HG03039 (cell line): ENCODE data around the gene HELZ2.
"Not testable (repeated sequence)": the region's sequence is repeated elsewhere in the genome, so short reads cannot be mapped to it uniquely, and the experiment has no call there.

Source experiments
- ATAC-seq: cut with Tn5 transposase; IDR thresholded peaks from one replicate; pipeline ENCODE4 v1.9.1; 2021; ENCODE audit warnings: mild to moderate bottlenecking, moderate library complexity; ENCODE audit not compliant: unreplicated experiment

HELZ2 gene

DNA sequence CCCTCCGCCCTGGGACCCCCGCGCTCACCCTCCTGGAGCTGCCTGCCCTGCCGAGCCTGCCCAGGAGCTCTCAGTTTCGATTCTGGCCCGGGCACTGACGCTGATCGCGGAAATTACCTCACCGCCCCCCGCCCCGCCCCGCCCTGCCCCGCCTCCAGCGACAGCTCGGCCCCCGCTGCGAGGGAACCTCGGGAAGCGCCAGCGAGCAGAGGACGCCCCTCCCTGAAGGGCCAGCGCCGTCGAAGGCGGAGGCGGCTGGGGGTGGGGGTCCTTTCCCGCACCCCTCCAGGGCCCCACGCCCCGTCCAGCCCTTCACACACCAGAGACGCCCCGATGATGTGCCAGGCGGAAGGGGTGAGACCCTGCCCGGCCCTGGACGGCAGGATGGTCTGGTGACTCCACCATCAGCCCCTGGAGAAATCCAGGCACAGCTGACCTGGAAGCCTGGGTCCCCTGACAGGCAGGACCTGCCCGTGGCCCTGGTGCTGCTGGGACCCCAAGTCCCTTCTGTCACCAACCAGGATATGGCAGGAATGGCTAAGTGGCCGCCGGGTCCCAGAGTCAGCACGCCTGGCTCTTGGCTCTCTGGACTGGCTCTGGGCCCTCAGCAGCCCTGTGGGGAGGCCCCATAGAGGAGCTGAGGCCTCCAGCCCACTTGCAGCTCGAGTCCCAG, at the start of gene HELZ2:
HELZ2 (minus strand) TSS at position 84 of the 673 bp plus-strand sequence. CDS start 1,854 bp downstream, outside the sequence.
- no peak for ATAC-seq

DNA sequence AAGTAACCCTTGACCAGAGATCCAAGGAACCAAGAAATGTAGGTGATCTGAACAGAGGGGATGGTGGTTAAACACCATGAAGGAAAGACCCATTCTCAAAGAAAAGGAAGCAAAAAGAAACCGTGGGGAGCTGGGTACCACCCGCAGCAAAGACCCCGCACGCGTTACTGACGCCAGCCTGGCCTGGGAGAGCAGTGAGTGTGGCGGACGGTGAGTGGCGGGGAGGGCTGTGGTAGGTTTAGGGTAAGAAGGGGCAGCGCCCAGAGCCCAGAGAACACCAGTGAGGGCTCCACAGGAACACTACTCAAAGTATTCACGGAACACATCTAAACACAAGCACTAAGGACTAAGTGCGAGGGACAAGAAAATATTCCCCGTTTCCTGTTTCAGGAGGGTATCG, 48.7 kb upstream of the HELZ2 start:
- no peak for ATAC-seq

DNA sequence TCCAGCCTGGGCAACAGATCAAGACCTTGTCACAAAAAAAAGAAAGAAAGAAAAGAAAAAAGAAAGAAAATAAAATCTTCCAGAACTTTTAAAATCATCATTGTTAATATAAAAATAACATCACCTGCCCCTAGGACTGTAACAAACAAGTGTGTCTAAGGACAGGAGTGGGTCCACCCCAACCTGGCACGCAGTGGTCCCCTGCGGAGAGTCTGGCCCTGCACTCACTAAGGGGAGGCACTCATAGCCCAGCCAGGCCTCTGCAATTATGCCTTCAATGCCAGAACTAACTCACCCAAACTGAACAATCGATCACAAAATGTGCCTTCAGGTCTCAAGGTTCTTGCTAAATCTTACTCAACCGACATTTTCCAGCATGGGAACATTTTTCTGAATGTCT, 48.1 kb upstream of the HELZ2 start:
- ATAC-seq, result no peak

DNA sequence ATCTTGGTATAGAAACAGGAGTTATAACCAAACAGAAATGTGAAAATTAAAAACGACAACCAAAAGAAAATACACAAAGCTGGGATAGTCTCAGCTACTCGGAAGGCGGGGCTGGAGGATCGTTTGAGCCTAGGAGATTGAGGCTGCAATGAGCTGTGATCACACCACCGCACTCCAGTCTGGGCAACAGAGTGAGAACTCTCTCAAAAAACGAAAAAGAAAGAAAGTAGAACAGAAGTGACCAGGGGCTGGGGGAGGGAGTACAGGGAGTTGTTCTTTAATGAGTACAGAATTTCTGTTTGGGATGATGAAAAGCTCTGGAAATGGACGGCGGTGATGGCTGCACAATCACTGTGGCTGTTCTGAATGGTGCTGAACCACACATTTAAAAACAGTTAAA, 47.0 kb upstream of the HELZ2 start:
- ATAC-seq, result no peak

- ATAC-seq, result no peak
Measured at GRCh38 chr20:63619505-63619904, 45.5 kb upstream of the HELZ2 start.

GRCh38 chr20:63619086-63619485, 45.0 kb upstream of the HELZ2 start:
- no peak for ATAC-seq

DNA sequence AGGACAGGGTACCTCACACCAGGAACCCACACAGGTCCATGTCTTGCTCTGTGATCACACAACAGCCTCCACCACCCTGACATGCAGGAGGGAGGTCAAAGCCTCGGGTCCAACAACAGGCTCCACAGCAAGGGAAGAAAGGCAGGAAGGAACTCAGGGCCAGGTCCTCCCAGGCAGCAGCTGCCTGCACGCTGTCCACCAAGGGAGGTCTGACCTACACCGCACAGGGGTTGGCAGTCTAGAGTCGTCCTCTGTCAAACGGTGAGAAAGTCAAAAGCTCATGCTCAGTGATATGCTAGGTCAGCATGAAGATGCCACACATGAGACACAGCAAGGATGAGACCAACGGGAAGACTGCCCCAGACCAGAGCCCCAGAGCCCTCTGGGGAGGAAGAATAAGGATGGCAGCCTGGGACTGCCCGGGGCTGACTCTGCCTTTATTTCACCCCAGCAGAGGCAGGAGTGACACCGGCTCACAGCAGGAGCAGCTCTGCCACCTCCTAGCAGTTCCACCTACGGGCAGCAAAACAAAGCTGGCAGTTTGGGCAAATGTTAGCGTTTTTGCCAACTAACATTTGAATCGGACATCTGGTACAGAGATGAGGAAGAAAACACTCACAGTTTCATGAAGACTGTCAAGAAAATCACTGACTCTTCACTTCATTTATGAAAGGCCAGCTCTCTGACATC, 44.4 kb upstream of the HELZ2 start:
- ATAC-seq, result no peak

GRCh38 chr20:63617876-63618265, 43.8 kb upstream of the HELZ2 start:
- no peak for ATAC-seq

DNA sequence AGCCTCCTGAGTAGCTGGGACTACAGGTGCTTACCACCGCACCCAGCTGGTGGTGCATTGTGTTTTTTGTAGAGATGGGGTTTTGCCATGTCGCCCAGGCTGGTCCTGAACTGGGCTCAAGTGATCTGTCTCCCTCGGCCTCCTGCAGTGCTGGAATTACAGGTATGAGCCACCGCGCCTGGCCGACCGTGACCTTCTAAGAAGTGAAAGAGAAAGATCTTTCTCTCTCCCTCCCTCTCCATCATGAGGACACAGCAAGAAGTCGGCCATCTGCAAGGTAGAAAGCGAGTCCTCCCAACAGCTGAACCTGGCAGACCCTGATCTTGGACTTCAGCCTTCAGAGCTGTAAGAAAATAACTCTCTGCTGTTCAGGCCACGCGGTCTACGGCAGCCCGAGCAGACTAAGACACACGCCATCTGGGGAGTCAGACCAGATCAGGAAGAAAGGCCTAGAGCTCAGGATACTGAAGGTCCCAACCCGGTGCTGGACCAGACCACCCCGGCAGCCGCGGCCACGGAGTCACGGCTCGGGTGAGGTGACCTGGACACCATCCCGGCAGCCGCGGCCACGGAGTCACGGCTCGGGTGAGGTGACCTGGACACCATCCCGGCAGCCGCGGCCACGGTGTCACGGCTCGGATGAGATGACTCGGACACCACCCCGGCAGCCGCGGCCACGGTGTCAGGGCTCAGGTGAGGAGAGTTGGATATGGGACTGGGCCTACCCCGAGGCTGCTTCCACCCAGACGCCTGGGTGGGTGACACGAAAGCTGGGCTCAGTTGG, 43.2 kb upstream of the HELZ2 start:
- ATAC-seq, result no peak

- ATAC-seq, result not testable (repeated sequence)
Measured at GRCh38 chr20:63613863-63614594, 40.0 kb upstream of the HELZ2 start.

GRCh38 chr20:63612276-63612931, 38.4 kb upstream of the HELZ2 start:
- ATAC-seq, result no peak

- no peak for ATAC-seq
Measured at GRCh38 chr20:63611646-63612045, 37.6 kb upstream of the HELZ2 start.

- ATAC-seq, result no peak
Measured at GRCh38 chr20:63610581-63611435, 36.8 kb upstream of the HELZ2 start.

DNA sequence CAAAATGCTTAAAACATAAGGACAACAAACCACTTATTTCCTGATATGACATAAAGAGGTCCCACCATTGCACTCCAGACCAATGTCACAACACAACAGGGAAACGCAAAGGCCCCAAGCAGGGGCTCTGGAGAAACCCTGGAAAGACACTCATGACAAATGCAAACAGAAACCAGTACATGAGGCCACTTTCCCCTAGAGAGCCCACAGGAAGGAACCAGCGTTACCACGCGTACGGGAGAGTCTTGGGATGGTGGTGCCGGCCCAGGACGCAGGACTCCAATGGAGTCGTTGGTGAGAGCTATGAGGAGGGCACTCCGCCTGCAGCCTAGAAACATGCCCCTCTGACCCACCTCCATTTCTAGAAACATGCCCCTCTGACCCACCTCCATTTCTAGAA, 32.6 kb upstream of the HELZ2 start:
- ATAC-seq, result no peak

DNA sequence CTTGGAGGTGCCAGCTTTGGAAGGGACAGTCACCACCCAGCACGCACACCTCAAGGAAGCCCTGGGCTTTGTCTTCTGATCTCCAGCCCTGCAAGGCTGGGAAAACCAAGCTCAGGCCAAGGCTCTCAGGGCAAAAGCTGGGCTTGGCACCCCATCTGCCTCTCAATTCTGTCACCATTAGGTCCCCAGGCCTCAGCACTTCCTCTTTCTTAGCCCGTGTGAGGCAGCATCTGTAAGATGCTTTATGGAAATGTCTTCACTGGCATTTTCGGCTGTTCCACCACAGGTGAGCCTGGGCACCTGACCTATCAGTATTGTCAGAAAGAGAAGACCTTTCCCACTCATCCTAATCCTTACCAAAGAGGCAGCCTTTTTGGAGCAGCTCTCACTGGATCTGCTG, 28.3 kb upstream of the HELZ2 start:
- no peak for ATAC-seq

DNA sequence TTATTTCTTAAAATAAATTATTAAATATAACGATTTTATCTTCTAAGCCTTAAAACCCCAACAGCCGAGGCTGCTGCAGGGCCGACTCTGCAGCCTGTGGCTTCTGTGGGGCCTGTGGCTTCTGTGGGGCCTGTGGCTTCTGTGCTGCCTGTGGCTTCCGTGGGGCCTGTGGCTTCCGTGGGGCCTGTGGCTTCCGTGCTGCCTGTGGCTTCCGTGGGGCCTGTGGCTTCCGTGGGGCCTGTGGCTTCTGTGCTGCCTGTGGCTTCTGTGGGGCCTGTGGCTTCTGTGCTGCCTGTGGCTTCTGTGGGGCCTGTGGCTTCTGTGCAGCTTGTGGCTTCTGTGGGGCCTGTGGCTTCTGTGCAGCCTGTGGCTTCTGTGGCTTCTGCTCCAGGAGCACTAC, 27.6 kb upstream of the HELZ2 start:
- ATAC-seq, result not testable (repeated sequence)

DNA sequence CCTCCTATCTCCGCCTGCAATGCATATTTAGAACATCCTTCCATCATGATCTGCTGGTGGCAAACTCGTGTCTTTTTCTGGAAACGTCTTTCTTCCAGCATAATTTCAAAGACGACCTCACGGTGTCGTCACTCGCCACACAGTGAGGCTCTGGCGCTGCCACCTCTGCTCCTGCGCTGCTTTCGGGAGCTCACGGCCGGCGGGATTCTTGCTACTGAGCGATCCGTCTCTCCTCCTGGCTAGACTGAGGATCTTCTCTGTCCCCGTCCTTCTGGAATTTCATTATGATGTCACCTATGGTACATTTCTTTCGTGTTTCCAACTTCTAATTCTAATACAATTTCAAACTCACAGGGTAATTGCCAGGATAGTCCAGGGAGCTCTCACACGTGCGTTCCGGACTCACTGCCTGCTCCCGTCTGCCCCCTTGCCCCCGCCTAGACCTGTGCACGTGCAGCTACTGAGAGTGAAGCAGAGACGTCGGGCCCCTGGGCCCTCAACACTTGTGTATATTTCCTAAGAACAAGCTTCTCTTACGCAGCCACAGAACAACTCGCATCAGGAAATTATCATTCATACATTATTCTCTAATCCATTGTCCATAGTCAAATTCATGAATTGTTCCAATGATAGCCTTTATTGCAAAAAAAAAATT, 25.5 kb upstream of the HELZ2 start:
- ATAC-seq, result no peak

DNA sequence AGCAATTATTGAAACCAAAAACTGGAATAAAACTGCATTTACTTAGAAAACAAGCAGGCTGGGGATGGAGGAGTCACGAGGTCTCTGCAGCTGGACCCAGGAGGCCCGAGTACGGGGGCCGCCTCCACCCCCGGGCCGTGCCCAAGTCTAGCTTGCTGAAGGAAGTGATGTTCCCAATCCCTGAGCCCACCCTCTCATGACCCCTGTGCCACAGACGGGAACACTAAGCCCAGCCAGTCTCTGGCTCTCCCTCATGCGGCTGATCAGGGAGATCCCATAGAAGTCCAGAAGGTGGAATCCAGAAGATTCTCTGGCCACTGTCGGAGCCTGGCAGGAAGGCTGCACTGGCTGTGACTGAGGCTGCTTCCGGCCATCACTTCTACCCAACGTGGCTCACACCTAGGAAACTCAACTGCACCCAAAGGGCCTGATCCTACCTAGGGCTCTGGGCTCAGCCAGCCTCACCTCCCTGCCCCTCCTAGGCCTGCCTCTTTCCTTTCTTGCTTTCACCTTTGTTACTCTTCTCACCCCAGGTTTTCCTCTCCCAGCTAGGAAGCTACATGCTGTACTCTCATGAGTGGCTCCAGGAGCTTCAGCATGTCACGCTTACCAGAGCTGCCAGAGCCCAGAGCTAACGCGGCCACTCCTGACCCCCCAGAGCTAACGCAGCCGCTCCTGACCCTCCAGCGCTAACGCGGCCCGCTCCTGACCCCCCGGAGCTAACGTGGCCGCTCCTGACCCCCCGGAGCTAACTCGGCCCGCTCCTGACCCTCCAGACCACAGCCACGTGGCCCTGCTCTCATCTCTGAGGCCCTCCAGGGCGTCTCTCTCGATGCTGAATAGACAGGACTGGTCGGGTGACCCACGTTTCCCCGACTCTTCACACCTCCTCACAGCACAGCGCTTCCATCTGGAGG, 24.7 kb upstream of the HELZ2 start:
- ATAC-seq, result no peak
